AG04449 (cell line): ENCODE measurements around the gene MYBPC1.
"Not testable (repeated sequence)": the region's sequence is repeated elsewhere in the genome, so short reads cannot be mapped to it uniquely, and the experiment has no call there.

ENCODE experiments used
- CTCF ChIA-PET: fragments of 350-600 bp; formaldehyde crosslinking; extraction: SDS; loops from one replicate; lab custom pipeline; 2021; ENCODE audit warnings: antibody characterized with exemption; lab: Yijun Ruan, JAX
- POLR2A ChIA-PET: fragments of 400-600, 350-600 bp; formaldehyde crosslinking; extraction: SDS; loops from one replicate; lab custom pipeline; 2020; ENCODE audit warnings: antibody characterized with exemption, inconsistent platforms; lab: Yijun Ruan, JAX
- DNase-seq: peaks from one replicate; pipeline ENCODE4 v3.0.0-alpha.2; 2010; ENCODE audit warnings: low read depth, low spot score
- H3K4me3 ChIP-seq: 2 replicates; pipeline ENCODE4 v1.5.1; 2011; ENCODE audit warnings: low read depth, mild to moderate bottlenecking, control low read depth, low read length
- TF ChIP-seq, protein P1 (sequence below): IDR thresholded peaks from one replicate; pipeline ENCODE4 v1.5.1; 2011; ENCODE audit warnings: mild to moderate bottlenecking, moderate library complexity, low read length, control low read depth, inconsistent platforms; ENCODE audit not compliant: insufficient read depth; ENCODE audit errors: missing control alignments

The MYBPC1 gene

DNA sequence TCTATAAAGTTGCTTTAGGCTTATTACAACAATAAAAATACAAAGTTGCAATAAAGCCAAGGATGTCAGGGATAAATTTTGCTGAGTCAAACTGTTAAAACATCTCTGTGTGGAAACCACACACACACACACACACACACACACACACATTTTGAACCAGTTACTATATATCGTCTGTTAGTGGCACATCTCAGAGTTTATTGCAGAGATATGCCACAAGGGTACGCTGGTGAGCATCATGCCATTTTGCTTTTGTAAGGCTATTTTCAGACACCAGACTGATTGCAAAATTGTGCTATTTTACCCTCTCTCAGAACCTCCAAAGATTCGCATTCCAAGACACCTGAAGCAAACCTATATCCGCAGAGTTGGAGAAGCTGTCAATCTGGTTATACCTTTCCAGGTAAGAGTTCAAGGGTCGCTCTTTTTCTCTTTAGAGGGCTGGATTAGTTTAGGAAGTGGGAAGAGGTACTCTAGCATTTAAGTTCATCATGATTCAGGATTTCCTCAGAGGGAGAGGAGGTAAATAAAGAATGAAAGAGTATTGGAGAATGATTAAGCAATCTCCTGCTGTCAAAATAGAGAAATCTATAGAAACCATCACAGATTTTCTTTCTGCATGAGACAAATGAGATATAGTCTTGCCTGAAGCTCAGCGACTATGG, 75.4 kb downstream of the MYBPC1 start:
- POLR2A ChIA-PET, result no interaction called here
- DNase-seq, result peak; percentile 23
- CTCF ChIA-PET, result interaction anchor here (0.5 to 1.3 kb wide), 2 partner anchors 90 to 262 kb away, joined by 3 read pairs; partner anchors contain the start of gene ARL1
- no peak overlapping the region for H3K4me3 ChIP-seq
- TF ChIP-seq, protein P1, sequence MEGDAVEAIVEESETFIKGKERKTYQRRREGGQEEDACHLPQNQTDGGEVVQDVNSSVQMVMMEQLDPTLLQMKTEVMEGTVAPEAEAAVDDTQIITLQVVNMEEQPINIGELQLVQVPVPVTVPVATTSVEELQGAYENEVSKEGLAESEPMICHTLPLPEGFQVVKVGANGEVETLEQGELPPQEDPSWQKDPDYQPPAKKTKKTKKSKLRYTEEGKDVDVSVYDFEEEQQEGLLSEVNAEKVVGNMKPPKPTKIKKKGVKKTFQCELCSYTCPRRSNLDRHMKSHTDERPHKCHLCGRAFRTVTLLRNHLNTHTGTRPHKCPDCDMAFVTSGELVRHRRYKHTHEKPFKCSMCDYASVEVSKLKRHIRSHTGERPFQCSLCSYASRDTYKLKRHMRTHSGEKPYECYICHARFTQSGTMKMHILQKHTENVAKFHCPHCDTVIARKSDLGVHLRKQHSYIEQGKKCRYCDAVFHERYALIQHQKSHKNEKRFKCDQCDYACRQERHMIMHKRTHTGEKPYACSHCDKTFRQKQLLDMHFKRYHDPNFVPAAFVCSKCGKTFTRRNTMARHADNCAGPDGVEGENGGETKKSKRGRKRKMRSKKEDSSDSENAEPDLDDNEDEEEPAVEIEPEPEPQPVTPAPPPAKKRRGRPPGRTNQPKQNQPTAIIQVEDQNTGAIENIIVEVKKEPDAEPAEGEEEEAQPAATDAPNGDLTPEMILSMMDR, result peak; percentile 42

DNA sequence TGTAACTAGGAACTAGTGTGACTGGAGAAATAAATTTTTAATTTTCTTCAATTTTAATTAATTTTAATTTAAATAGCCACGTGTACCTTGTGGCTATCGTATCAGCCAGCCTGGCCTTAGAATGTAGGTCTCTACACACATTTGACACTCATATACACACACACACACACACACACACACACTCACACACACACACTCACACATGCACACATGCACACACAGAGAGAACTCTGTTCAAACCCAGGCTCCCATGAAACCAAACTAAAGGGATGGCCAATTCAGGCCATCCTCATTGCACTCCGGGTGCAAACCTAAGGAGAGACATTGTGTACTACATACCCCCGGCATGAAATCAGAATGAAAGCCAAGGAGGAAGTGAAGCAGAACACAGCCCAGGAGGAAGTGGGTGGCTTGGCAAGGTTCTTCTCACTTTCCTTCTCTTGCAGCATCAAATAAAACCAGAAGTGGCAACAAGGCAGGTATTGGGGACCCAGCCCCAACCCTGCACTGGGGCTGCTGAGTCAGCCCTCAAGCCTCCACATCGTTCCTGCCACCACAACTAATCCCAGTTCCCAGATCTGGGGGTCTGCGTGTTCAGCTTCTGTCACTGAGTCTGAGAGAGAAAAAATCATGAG, 76.5 kb downstream of the MYBPC1 start:
- TF ChIP-seq, protein P1, result no peak
- POLR2A ChIA-PET, result no interaction called here
- CTCF ChIA-PET, result no interaction called here
- no peak overlapping the region for H3K4me3 ChIP-seq
- no peak for DNase-seq

DNA sequence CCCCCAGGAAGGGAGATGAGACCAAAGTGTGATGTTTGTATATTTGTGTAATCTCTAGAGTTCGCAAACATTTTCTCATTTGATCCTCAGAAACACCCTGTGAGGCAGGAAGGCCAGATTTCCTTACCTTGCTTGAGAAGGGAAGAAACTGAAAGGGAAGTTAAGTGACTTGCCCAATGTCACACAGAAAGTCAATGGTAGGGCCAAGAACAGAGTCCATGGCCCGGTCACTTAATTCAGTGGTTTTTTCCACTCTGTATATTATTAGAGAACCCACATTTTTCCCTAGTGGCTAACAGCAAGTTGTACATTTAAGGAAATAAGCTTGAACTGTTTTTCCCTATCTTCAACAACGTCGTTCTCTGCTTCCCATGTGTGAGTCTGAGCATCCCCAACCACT, 77.1 kb downstream of the MYBPC1 start:
- TF ChIP-seq, protein P1, result no peak
- H3K4me3 ChIP-seq, result no peak overlapping the region
- ChIA-PET POLR2A (no interaction called here), CTCF (no interaction called here)
- no peak for DNase-seq

DNA sequence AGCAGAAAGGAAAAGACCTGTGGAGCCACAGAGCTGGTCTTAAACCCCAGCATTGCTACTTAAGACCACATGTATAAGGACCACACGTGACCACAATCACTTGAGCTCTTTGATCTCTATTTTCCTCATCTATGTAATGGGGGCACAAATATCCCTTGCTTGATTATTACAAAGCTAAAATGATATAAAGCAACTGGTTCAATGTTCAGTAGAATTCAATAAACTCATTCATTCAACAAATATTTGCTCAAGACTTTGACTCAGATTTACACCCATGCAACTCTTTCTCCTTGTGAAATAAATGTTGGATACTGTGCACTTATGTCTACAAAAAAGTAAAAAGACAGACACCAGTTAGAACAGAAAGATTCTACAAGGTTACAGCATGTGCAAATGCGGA, 80.8 kb downstream of the MYBPC1 start:
- ChIA-PET CTCF (no interaction called here), POLR2A (no interaction called here)
- TF ChIP-seq, protein P1, result no peak
- H3K4me3 ChIP-seq, result no peak overlapping the region
- DNase-seq, result no peak

DNA sequence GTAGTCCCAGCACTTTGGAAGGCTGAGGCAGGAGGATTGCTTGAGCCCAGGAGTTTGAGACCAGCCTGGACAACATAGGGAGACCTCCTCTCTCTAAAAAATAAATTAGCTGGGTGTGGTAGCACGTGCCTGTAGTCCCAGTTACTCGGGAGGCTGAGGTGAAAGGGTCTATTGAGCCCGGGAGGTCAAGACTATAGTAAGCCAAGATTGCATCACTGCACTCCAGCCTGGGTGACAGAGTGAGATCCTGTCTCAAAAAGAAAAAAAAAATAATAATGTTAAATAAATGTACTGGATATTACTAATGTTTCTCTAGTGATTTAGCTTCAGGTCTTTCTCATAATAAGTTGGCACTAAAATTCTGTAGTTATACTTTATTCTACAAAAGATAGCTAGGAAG, 81.7 kb downstream of the MYBPC1 start:
- CTCF ChIA-PET, result interaction anchor here (0.6 kb wide), 1 partner anchor 14 kb away, joined by 3 read pairs; no protein-coding TSS in a partner anchor
- DNase-seq, POLR2A ChIA-PET, H3K4me3 ChIP-seq: not testable (repeated sequence)

DNA sequence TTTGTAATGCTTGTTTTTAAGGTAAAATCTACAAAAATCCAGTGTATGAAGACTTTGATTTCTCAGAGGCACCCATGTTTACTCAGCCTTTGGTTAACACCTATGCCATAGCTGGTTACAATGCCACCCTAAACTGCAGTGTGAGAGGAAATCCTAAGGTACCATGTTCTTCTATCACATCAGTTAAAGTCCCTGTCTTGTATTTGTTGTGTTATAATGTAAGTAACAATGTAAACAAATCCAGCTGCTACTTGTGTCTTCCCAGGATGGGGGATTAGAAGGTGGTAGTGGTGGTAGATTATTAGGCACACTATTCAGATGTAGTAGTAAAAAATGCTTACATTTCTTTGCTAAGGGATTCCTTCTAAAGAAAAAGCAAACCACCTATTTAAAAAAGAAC, 83.3 kb downstream of the MYBPC1 start:
- CTCF ChIA-PET, result no interaction called here
- TF ChIP-seq, protein P1, result no peak
- no peak for DNase-seq
- H3K4me3 ChIP-seq, result no peak overlapping the region
- POLR2A ChIA-PET, result no interaction called here
